Fibroblast of lung (primary cell): ENCODE results near the gene ADSS2.

Experiments
- CTCF ChIP-seq, 2 donors: IDR thresholded peaks in 1 of 2; conservative IDR thresholded peaks in 1 of 2; 1 replicate in 1 of 2; 2 replicates in 1 of 2; pipeline ENCODE4 v1.5.1; 2011 to 2012; ENCODE audit warnings: low read length in 2 of 2, control low read depth in 1 of 2, inconsistent platforms in 1 of 2, low read depth in 1 of 2, mild to moderate bottlenecking in 1 of 2
- EZH2 ChIP-seq: IDR thresholded peaks from 2 replicates; pipeline ENCODE4 v1.5.1; 2012; ENCODE audit warnings: low read length, control low read depth, mild to moderate bottlenecking; ENCODE audit errors: missing control alignments

- TF ChIP-seq CTCF (conservative IDR thresholded peaks at IDR 0.05 in 1 of 2, IDR thresholded peaks at IDR 0.05 in 1 of 2; ENCODE audit: low read depth in 1 of 2, low read length in 2 of 2) (no peak), EZH2 (no peak)
Measured at GRCh38 chr1:244369256-244370057, 82.3 kb downstream of the ADSS2 start.
